IPS-20b (cell line): ENCODE measurements around the gene SLC34A3.

Source experiments
- H3K27ac ChIP-seq: one replicate; pipeline ENCODE4 v1.5.1; 2013; ENCODE audit warnings: low read length
- H3K27me3 ChIP-seq: 2 replicates; pipeline ENCODE4 v1.6.1; 2013; ENCODE audit warnings: mild to moderate bottlenecking, low read length, inconsistent platforms; ENCODE audit not compliant: insufficient read depth
- H3K36me3 ChIP-seq: 2 replicates; pipeline ENCODE4 v1.6.1; 2013; ENCODE audit warnings: low read depth, mild to moderate bottlenecking, inconsistent platforms, low read length, moderate library complexity; ENCODE audit not compliant: insufficient read depth
- H3K4me1 ChIP-seq: 2 replicates; pipeline ENCODE4 v1.6.1; 2013; ENCODE audit warnings: mild to moderate bottlenecking, control low read depth, inconsistent platforms, low read length, moderate library complexity; ENCODE audit not compliant: insufficient read depth
- H3K4me3 ChIP-seq: 2 replicates; pipeline ENCODE4 v1.5.1; 2013; ENCODE audit warnings: mild to moderate bottlenecking, low read length, inconsistent platforms
- H3K9ac ChIP-seq: 2 replicates; pipeline ENCODE4 v1.6.1; 2013; ENCODE audit warnings: low read depth, mild to moderate bottlenecking, inconsistent platforms, low read length, moderate library complexity
- H3K9me3 ChIP-seq: 2 replicates; pipeline ENCODE4 v1.6.1; 2013; ENCODE audit warnings: mild to moderate bottlenecking, low read depth, low read length, inconsistent platforms; ENCODE audit not compliant: insufficient read depth

SLC34A3 gene

GRCh38 chr9:137198051-137198901, 32.4 kb upstream of the SLC34A3 start:
- Histone ChIP-seq H3K27me3 (no peaks in the 10 kb centered on the region), H3K36me3 (no peaks in the 10 kb centered on the region), H3K9me3 (no peaks in the 10 kb centered on the region), H3K4me1 (0 out of 2 replicates have a peak, but pooled peaks cover 2% of the 10 kb centered on the region), H3K4me3 (no peak overlapping the region), H3K27ac (no peak overlapping the region), H3K9ac (no peak overlapping the region)

DNA sequence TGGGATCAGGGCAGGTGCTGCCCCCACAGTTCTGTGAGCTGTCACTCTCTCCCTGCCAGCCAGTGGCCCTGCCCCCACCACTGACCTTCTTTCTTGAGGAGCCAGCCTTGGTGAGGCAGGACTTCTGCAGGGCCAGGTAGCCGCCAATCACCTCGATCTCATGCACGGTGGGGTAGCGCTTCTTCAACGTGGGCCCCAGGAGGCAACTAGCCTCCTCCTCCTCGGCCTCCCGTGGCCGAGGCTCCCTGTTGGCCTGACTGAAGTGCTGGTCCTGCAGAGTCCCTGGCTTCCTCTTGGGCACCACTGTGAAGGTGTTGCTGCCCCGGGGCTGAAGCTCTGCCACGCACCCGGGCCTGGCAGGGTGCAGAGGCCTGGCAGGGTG, 31.8 kb upstream of the SLC34A3 start:
- 0 out of 2 replicates have a peak, but pooled peaks cover 2% of the 10 kb centered on the region for H3K4me1 ChIP-seq
- H3K27me3 ChIP-seq, result no peaks in the 10 kb centered on the region
- no peak overlapping the region for H3K27ac ChIP-seq
- H3K4me3 ChIP-seq, result no peak overlapping the region; the same call in 1 of the 2 replicates
- no peaks in the 10 kb centered on the region for H3K9me3 ChIP-seq
- H3K36me3 ChIP-seq, result no peaks in the 10 kb centered on the region
- H3K9ac ChIP-seq, result no peak overlapping the region

DNA sequence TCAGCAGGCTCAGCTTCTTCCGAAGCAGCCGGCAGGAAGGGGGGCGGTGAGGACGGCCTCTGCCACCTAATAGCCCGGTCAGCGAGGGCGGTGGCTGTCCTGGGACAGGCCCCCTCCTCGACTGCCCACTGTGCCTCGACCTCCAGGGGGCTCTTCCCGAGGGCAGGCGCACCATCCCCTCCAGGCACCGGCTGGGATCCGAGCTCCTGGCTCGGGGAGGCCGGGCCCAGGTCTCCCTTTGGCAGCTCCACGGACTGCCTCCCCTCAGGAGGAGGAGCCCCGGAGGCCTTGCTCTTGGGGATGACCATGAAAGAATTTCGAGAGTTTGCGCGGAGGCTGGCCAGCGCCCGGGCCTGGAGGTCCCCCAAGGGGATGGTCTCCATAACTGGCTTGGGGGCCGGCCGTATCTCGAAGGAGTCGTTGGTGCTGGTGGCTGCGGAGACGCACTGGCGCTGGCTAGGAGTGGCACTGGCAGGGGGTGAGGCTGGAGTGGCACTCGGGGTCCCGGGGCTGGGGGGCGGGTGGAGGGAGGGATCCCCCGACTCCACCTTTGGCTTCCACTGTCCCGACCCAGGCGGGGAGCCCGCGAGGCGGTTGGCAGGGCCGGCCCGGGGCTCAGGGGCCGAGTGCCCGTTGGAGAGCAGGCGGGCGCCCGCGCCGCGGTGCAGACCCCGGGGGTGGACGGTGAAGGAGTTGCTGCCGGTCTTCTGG, 31.1 kb upstream of the SLC34A3 start:
- Histone ChIP-seq H3K4me3 (peak overlapping the region; percentile 49; the same call in 1 of the 2 replicates), H3K9ac (no peak overlapping the region), H3K4me1 (peaks cover 2% of the 10 kb centered on the region; the same call in 1 of the 2 replicates), H3K36me3 (no peaks in the 10 kb centered on the region), H3K27me3 (no peaks in the 10 kb centered on the region), H3K9me3 (no peaks in the 10 kb centered on the region), H3K27ac (no peak overlapping the region)

DNA sequence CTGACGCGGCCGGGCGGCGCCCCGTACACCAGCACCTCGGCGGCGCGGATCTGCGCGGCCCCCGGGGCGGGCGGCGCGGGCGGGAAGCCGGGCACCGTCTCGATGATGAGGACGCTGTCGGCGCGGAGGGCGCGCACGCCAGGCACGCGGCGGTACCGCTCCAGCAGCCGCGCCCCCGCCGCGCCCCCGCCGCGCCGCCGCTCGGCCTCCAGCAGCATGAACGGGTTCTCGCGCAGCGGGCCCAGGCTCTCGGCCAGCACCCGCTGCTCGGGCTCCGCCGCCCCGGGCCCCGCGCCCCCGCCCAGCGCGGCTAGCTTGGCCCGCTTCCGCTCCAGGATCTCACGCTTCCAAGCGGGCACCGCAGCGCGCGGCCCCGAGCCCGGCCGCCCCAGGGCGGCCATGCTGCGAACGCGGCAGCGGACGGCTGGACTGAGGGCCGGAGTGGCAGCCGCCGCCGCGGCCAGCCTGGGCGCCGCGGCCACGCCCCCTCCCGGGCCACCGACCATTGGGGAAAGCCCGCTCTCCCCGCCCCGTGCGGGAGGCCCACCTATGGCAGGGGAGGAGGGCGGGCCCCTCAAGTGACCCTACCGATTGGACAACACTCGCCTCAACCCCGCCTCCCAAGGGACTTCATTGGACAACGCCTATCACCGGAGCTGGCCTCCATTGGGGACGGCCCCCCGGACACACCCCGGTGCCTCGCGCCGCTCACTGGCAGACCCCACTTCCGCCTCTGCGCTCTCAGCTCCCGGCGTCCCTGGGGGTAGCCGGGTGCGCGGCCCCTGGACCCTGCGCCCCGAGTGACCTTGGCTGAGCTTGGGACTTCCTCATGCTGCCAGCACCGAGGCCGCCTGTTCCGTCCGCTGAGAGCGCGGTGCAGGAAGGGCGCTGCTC, 30.1 kb upstream of the SLC34A3 start, which contains the start of gene TPRN:
TPRN (minus strand) TSS at position 431 of the 894 bp plus-strand sequence; CDS start at position 401, 30 bp downstream.
- peaks cover 2% of the 10 kb centered on the region; the same call in 1 of the 2 replicates for H3K4me1 ChIP-seq
- H3K36me3 ChIP-seq, result no peaks in the 10 kb centered on the region
- H3K9me3 ChIP-seq, result no peaks in the 10 kb centered on the region
- H3K27me3 ChIP-seq, result no peaks in the 10 kb centered on the region
- peak within 1 kb of the TSS; percentile 88 for H3K9ac ChIP-seq
- peak within 1 kb of the TSS; percentile 55 for H3K27ac ChIP-seq
- peak within 1 kb of the TSS; percentile 87 for H3K4me3 ChIP-seq

GRCh38 chr9:137201205-137201868, 29.4 kb upstream of the SLC34A3 start:
- Histone ChIP-seq H3K36me3 (no peaks in the 10 kb centered on the region), H3K27me3 (no peaks in the 10 kb centered on the region), H3K4me3 (peak overlapping the region; percentile 87), H3K9me3 (no peaks in the 10 kb centered on the region), H3K4me1 (peaks cover 5% of the 10 kb centered on the region), H3K27ac (peak overlapping the region; percentile 55), H3K9ac (peak overlapping the region; percentile 88)

- Histone ChIP-seq H3K27me3 (no peaks in the 10 kb centered on the region), H3K4me1 (peaks cover 9% of the 10 kb centered on the region), H3K36me3 (peaks cover 10% of the 10 kb centered on the region; the same call in 1 of the 2 replicates), H3K9me3 (no peaks in the 10 kb centered on the region), H3K4me3 (no peak overlapping the region), H3K9ac (no peak overlapping the region), H3K27ac (no peak overlapping the region)
Measured at GRCh38 chr9:137202966-137203365, 27.7 kb upstream of the SLC34A3 start.

DNA sequence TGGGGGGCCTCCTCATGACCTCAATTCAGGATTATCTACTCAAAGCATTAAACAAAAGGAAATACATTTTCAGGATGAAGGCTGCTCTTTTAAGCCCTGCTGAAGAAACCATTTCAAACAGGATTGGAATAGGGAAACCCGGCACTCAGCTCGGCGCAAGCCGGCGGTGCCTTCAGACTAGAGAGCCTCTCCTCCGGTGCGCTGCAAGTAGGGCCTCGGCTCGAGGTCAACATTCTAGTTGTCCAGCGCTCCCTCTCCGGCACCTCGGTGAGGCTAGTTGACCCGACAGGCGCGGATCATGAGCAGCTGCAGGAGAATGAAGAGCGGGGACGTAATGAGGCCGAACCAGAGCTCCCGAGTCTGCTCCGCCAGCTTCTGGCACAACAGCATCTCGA, 26.0 kb upstream of the SLC34A3 start:
- H3K36me3 ChIP-seq, result peaks cover 20% of the 10 kb centered on the region; the same call in 1 of the 2 replicates
- H3K9me3 ChIP-seq, result no peaks in the 10 kb centered on the region
- H3K4me1 ChIP-seq, result peaks cover 9% of the 10 kb centered on the region
- no peak overlapping the region for H3K27ac ChIP-seq
- H3K9ac ChIP-seq, result peak overlapping the region; percentile 98; the same call in 1 of the 2 replicates
- H3K4me3 ChIP-seq, result peak overlapping the region; percentile 99
- no peaks in the 10 kb centered on the region for H3K27me3 ChIP-seq

- no peak within 1 kb of the TSS for H3K27ac ChIP-seq
- H3K4me1 ChIP-seq, result peaks cover 9% of the 10 kb centered on the region
- H3K9ac ChIP-seq, result peak within 1 kb of the TSS; percentile 98
- no peaks in the 10 kb centered on the region for H3K27me3 ChIP-seq
- H3K36me3 ChIP-seq, result peaks cover 20% of the 10 kb centered on the region; the same call in 1 of the 2 replicates
- peak within 1 kb of the TSS; percentile 99 for H3K4me3 ChIP-seq
- no peaks in the 10 kb centered on the region for H3K9me3 ChIP-seq
Measured at GRCh38 chr9:137205126-137206069, 25.3 kb upstream of the SLC34A3 start, which contains the start of the genes NDOR1 and TMEM203. NDOR1 (plus strand) TSS chr9:137205700; CDS start chr9:137205778, 78 bp downstream. TMEM203 (minus strand) TSS chr9:137205648; CDS start chr9:137205414, 234 bp downstream.

- H3K9ac ChIP-seq, result peak overlapping the region; percentile 98; the same call in 1 of the 2 replicates
- H3K4me1 ChIP-seq, result peaks cover 9% of the 10 kb centered on the region
Measured at GRCh38 chr9:137206602-137207001, 24.1 kb upstream of the SLC34A3 start.

DNA sequence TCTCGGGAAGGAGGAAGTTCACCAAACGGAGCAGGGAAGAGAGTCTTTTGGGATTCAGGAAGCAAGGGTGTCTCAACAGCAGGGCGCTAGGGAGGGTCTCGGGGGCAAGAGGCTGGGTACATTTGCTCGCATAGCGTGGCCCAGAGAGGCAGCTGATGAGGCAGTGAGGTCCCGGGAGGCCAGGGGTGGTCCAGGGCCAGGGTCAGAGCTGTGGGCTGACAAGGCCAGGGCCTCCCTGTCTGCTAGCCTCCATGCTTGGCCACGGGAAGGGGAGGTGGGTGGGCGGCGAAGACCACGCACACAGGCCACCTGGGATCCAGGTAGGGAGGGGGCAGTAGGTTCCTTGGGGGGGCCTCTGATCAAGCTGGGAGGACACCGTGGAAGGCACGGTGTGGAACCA, 19.2 kb upstream of the SLC34A3 start:
- no peak overlapping the region for H3K9ac ChIP-seq
- no peaks in the 10 kb centered on the region for H3K27me3 ChIP-seq
- H3K27ac ChIP-seq, result no peak overlapping the region
- H3K36me3 ChIP-seq, result peaks cover 37% of the 10 kb centered on the region
- peaks cover 2% of the 10 kb centered on the region for H3K4me1 ChIP-seq
- no peaks in the 10 kb centered on the region for H3K9me3 ChIP-seq
- no peak overlapping the region for H3K4me3 ChIP-seq

More at GRCh38 chr9:137206602-137207001, 24.1 kb upstream of the SLC34A3 start:
- no peaks in the 10 kb centered on the region for H3K9me3 ChIP-seq
- peak overlapping the region; percentile 99 for H3K4me3 ChIP-seq
- H3K36me3 ChIP-seq, result peaks cover 20% of the 10 kb centered on the region; the same call in 1 of the 2 replicates
- H3K27me3 ChIP-seq, result no peaks in the 10 kb centered on the region
- H3K27ac ChIP-seq, result no peak overlapping the region
